Measurements from ENCODE around the gene SCP2. TPM values are rescaled to one million over a fixed set of nuclear protein-coding genes. Genes with fewer than 3 reads are reported as not detected.

Gene SCP2
- total and polyA plus RNA-seq, 8 donors, result 45.7 to 110 (median 70.4) TPM

DNA sequence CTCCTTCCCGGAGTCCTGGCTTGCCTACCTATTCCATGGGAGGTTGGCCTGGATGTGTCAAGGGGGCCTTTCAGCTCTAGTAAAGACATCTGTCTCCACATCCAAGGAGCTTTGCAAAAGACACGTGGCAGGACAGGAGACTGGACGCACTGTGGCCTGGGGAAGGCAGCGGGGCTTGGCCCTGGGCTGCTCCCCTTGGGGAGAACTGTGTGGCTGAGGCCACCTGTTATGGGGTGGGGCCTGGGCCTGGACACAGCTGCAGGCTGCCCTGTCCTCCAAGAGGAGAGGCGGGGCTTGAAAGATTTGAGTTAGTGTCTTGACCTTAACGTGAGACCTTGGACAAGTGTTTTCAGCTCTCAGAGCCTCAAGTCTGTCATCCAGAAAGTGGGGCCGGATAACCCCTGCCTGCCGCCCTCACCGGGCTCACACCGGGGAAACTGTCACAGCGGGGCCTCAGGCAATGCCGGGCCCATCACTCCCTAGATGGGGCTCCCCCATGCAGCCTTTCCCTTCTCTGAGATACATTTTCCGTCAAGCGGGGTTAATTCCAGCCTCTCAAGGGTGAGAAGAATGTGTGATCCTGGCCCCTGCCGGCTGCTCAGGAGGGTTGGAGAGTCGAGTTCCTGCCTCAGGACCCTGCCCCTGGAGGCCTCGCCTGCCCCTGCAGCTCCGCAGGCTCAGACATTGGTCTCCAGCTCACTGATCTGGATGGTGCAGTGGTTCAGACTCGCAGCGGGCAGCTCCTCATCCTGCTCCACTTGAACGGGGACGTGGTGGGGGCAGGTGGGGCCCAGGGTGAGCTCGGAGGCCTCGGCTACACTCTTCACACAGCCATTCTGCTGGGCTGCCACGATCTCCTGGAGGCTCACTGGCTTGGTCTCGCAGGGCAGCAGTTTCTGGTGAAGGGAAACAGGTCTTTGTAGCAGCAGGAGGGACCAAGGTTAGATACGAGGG lies 160.5 kb downstream of the SCP2 start:
- H3K36me3 ChIP-seq, result no peaks in the 10 kb centered on the region
- no peak overlapping the region for H3K27ac ChIP-seq
- no peak for TF ChIP-seq CTCF (IDR thresholded peaks at IDR 0.05)
- H3K4me1 ChIP-seq, result no peaks in the 10 kb centered on the region
- H3K4me3 ChIP-seq, result no peak overlapping the region
- H3K27me3 ChIP-seq, result no peaks in the 10 kb centered on the region
- intact Hi-C loops (cut with DNase I), result no loop called here
- FAIRE-seq (no peak), DNase-seq (no peak), ATAC-seq (no peak)
- WGBS, 2 donors, result 85 to 86% methylated on average over 27 of the region's 27 CpGs
- no peaks in the 10 kb centered on the region for H3K9me3 ChIP-seq

DNA sequence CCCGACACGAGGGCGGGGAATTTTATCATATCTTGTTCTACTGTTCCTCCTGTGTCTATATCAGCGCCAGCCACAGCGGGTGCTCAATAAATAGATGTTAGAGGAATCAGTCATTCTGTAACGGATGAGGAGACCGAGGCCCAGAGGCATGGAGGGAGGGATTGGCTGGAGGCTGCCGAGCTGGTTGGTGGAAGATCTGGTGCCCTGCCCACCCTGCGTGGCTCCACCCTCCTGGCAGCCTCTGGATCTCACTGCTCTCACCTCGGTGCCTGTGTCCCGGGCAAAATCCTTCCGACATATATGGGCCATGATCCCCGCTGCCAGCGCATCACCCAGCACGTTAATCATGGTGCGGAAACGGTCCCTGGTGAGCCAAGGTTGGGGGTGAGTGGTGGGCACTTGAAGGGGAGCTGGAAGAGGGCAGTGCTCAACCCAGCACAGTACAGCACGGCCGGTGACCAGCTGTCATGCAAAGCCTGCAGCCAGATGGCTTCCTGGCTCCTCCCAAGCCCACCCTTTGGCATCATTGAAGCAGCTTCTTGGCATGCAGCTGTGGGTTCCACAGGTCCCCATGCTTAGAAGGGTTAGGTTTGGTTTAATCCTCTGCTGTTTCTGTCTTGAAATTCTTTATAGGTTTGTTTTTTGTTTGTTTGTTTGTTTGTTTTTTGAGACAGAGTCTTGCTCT lies 161.7 kb downstream of the SCP2 start:
- Histone ChIP-seq H3K4me3 (no peak overlapping the region), H3K36me3 (no peaks in the 10 kb centered on the region), H3K4me1 (no peaks in the 10 kb centered on the region), H3K9me3 (no peaks in the 10 kb centered on the region), H3K27ac (no peak overlapping the region), H3K27me3 (no peaks in the 10 kb centered on the region)
- no peak for TF ChIP-seq CTCF (IDR thresholded peaks at IDR 0.05)
- DNase-seq (no peak), ATAC-seq (no peak), FAIRE-seq (no peak)
- intact Hi-C loops (cut with DNase I), result no loop called here
- 83 to 91% methylated on average over 19 of the region's 19 CpGs for WGBS, 2 donors

DNA sequence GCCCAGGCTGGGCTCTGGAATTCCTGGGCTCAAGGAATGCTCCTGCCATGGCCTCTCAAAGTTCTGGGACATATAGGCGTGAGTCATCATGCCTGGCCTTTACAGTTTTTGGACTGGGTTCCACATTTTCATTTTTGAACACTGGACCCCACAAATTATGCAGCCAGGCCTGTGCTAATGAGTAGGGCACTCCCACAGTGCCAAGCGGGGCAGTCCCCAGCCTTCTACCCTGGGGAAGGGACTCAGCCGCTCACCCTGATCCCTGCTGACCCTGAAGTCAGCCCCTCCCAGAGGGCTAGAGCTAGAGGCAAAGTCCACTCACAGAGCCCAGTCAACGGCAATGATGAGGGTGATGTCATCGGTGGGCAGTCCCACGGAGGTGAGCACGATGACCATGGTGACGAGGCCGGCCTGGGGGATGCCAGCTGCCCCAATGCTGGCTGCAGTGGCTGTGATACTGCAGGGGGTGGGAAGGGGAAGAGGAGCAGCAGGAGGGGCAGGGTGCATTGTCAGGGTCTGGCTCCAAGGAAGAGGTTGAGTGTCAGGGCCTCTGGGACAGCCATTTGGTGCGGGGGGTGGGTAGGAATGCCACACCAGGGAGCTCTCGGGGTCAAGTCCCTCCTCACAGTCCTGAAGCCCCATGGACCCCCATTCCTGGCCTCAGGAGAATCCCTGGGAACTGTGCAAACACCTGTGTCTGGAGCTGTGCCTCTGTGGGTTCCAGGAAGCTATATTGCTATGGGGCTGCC lies 162.6 kb downstream of the SCP2 start:
- DNase-seq (no peak), FAIRE-seq (no peak), ATAC-seq (peak in 3 of 4 donors; percentile 15 to 36 (median 24))
- Histone ChIP-seq H3K36me3 (no peaks in the 10 kb centered on the region), H3K27ac (no peak overlapping the region), H3K9me3 (no peaks in the 10 kb centered on the region), H3K27me3 (no peaks in the 10 kb centered on the region), H3K4me3 (no peak overlapping the region), H3K4me1 (no peaks in the 10 kb centered on the region)
- 76 to 78% methylated on average over 11 of the region's 11 CpGs for WGBS, 2 donors
- no peak for TF ChIP-seq CTCF (IDR thresholded peaks at IDR 0.05)
- intact Hi-C loops (cut with DNase I), result no loop called here

GRCh38 chr1:53090227-53091147 lies 163.4 kb downstream of the SCP2 start:
- WGBS, 2 donors, result 88 to 94% methylated on average over 35 to 37 of the region's 37 CpGs

More at GRCh38 chr1:53090227-53091147, 163.4 kb downstream of the SCP2 start:
- H3K4me1 ChIP-seq, result no peaks in the 10 kb centered on the region
- H3K9me3 ChIP-seq, result no peaks in the 10 kb centered on the region
- ATAC-seq, result peak in 1 of 4 donors; percentile 21
- TF ChIP-seq CTCF (IDR thresholded peaks at IDR 0.05), result no peak
- no peak overlapping the region for H3K27ac ChIP-seq
- no peaks in the 10 kb centered on the region for H3K27me3 ChIP-seq
- no peak for DNase-seq
- no peaks in the 10 kb centered on the region for H3K36me3 ChIP-seq
- H3K4me3 ChIP-seq, result no peak overlapping the region
- intact Hi-C loops (cut with DNase I), result no loop called here
- no peak for FAIRE-seq

All from pancreas (tissue), 10 donors.